K562 (cell line): Measurements from ENCODE around the gene RNF167.

Source experiments
- GTF2F1 ChIP-seq: IDR thresholded peaks from 2 replicates; pipeline ENCODE4 v1.6.1; 2011; ENCODE audit warnings: low read depth, low read length, improper control_type of control experiment
- SMC3 ChIP-seq: conservative IDR thresholded peaks from 2 replicates; pipeline ENCODE4 v1.6.1; 2011; ENCODE audit warnings: low read depth, low read length, improper control_type of control experiment; ENCODE audit not compliant: insufficient read depth

DNA sequence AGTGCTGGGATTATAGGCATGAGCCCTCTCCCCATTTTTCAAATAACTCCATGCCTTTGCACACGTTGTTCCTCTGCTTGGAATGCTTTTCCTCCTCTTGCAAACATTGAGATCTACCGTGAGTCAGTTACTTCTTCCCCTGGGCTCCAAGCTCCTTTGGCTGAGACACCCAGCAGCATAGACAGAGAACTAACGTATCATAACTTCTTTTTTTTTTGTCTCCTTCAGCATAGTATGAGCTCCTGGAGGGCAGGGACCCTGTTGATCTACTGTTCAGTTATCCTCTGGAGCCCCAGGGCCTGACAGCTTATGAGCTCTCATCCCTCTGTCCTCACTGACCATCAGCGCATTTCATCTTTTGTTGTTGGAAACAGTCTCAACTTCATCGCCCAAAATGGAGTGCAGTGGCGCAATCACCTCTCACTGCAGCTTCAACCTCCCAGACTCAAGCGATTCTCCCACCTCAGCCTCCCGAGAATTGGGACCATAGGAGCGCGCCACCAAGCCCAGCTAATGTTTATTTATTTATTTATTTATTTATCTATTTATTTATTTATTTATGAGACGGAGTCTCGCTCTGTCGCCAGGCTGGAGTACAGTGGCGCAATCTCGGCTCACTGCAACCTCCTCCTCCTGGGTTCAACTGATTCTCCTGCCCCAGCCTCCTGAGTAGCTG is 25.4 kb downstream of the RNF167 start:
- no peak for TF ChIP-seq SMC3
- no peak for TF ChIP-seq GTF2F1
